Occipital lobe (tissue), 3 donors: ENCODE measurements around the gene TIMM23. TPM values are rescaled to one million over a fixed set of nuclear protein-coding genes. Genes with fewer than 3 reads are reported as not detected.

ENCODE experiments used
- DNase-seq: peaks from one replicate; lab custom pipeline; 2025; lab: John Stamatoyannopoulos, UW
- small RNA-seq: library from RNA; depleted of rRNA; stranded (forward); fragments of <200 nt; gene quantifications from one replicate; pipeline ENCODE3, GENCODE V24; 2014
- total RNA-seq: library from RNA; depleted of rRNA; stranded (reverse); fragments of >200 nt; gene quantifications from one replicate; pipeline ENCODE4 v1.2.3, GENCODE V29; 2014

The TIMM23 gene
- total RNA-seq, 1 donor from 2014 or later, result 52.7 TPM

GRCh38 chr10:46052057-46052790, 79.9 kb downstream of the TIMM23 start:
- DNase-seq, result no peak

- DNase-seq, result no peak
These were observed 80.6 kb downstream of the TIMM23 start for GRCh38 chr10:46052791-46053375.

Small RNAs within 50 kb of the gene (small RNA-seq; reads per million reads assigned to genes)
- not detected for gene SNORA74C-1

Other genes with a start within 250 kb of the TIMM23 start
- gene WASHC2C, start 245.2 kb upstream of the TIMM23 start, total RNA-seq, result 31.5 TPM
- 6.1 TPM for gene AGAP4, start 125.0 kb upstream of the TIMM23 start, total RNA-seq
- 217 TPM for gene NCOA4, start 58.1 kb downstream of the TIMM23 start, total RNA-seq
- gene MSMB, start 73.8 kb downstream of the TIMM23 start, total RNA-seq, result not detected